Uterus (tissue), 2 donors: ENCODE results near the gene EXTL1.

Source experiments
- POLR2A ChIP-seq, 2 donors: fragments of 450-650 bp; IDR thresholded peaks; one replicate each; pipeline ENCODE4 v1.6.1; 2016; ENCODE audit warnings: antibody characterized with exemption in 2 of 2, mild to moderate bottlenecking in 1 of 2, moderate library complexity in 1 of 2
- TF ChIP-seq, protein P1 (sequence below), 4 experiments: fragments of 200-600 bp in 2 of 4; fragments of 450-650 bp in 2 of 4; sonication (generic) in 2 of 4; IDR thresholded peaks; one replicate each; pipeline ENCODE4 v1.5.1; 2016 to 2019; ENCODE audit warnings: antibody characterized with exemption in 4 of 4, mild to moderate bottlenecking in 2 of 4, moderate library complexity in 1 of 4

DNA sequence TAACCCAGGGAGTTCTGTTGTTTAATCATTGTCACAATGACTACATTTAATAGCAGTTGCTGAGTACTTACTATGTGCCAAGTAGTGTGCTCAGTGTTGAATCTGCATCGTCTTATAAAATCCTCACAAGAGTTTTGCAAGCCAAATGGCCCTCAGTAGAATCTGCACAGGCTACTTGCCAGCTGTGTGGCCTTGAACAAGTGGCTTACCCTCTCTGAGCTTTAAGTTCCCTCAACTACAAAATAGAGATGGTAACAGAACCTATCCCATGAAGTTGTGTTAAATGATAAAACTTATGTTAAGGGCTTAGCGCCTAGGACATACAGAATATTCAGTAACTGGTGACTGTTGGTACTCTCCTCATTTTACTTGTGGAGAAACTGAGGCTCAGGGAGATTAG is 33.5 kb downstream of the EXTL1 start:
- TF ChIP-seq, protein P1, sequence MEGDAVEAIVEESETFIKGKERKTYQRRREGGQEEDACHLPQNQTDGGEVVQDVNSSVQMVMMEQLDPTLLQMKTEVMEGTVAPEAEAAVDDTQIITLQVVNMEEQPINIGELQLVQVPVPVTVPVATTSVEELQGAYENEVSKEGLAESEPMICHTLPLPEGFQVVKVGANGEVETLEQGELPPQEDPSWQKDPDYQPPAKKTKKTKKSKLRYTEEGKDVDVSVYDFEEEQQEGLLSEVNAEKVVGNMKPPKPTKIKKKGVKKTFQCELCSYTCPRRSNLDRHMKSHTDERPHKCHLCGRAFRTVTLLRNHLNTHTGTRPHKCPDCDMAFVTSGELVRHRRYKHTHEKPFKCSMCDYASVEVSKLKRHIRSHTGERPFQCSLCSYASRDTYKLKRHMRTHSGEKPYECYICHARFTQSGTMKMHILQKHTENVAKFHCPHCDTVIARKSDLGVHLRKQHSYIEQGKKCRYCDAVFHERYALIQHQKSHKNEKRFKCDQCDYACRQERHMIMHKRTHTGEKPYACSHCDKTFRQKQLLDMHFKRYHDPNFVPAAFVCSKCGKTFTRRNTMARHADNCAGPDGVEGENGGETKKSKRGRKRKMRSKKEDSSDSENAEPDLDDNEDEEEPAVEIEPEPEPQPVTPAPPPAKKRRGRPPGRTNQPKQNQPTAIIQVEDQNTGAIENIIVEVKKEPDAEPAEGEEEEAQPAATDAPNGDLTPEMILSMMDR (IDR thresholded peaks at IDR 0.05): no peak
- no peak for TF ChIP-seq POLR2A (IDR thresholded peaks at IDR 0.05)
